Panc1 (cell line): Measurements from ENCODE around the gene MAGI1. TPM values are rescaled to one million over a fixed set of nuclear protein-coding genes. Genes with fewer than 3 reads are reported as not detected.

Source experiments
- ATAC-seq: fragments of 200-7000 bp; cut with Tn5 transposase; 2 replicates; pipeline ENCODE4 v1.9.1; 2020; ENCODE audit warnings: mild to moderate bottlenecking, moderate library complexity
- BruUV-seq: library from RNA; stranded (reverse); fragments of 400-500 nt; replicated peaks from 2 replicates; lab custom pipeline; 2021; lab: Mats Ljungman, UMichigan
- CTCF ChIA-PET: fragments of 300-600 bp; sonication (Branson Sonifier 250); formaldehyde crosslinking; loops from one replicate; lab custom pipeline; 2022; ENCODE audit warnings: antibody characterized with exemption; lab: Charles Lee
- POLR2A ChIA-PET: fragments of 300-600 bp; sonication (Branson Sonifier 250); formaldehyde crosslinking; loops from one replicate; lab custom pipeline; 2022; ENCODE audit warnings: antibody characterized with exemption; lab: Charles Lee
- DNase-seq: peaks from one replicate; pipeline ENCODE4 v3.0.0-alpha.2; 2010; ENCODE audit warnings: low read depth, low spot score
- H3K27ac ChIP-seq: 2 replicates; pipeline ENCODE4 v1.5.1; 2011; ENCODE audit warnings: mild to moderate bottlenecking, low read length, inconsistent platforms
- H3K27me3 ChIP-seq: fragments of 200-500 bp; sonication (Bioruptor generic); 2 replicates; pipeline ENCODE4 v1.6.0; 2014; ENCODE audit warnings: low read length, inconsistent platforms; ENCODE audit not compliant: control insufficient read depth, insufficient read depth
- H3K36me3 ChIP-seq: fragments of 200-500 bp; sonication (Bioruptor generic); 2 replicates; pipeline ENCODE4 v1.5.1; 2014; ENCODE audit warnings: inconsistent platforms, mild to moderate bottlenecking, low read length, moderate library complexity; ENCODE audit not compliant: control insufficient read depth, insufficient read depth
- H3K4me1 ChIP-seq: 2 replicates; pipeline ENCODE4 v1.5.1; 2011; ENCODE audit warnings: inconsistent platforms, mild to moderate bottlenecking, low read length, moderate library complexity; ENCODE audit not compliant: control insufficient read depth, insufficient read depth
- H3K4me3 ChIP-seq, 2 experiments: 2 replicates each; pipeline ENCODE4 v1.5.1; 2011 to 2012; ENCODE audit warnings: low read depth in 2 of 2, low read length in 2 of 2, mild to moderate bottlenecking in 2 of 2, inconsistent platforms in 1 of 2, moderate library complexity in 1 of 2
- H3K9me3 ChIP-seq: fragments of 200-500 bp; sonication (Bioruptor generic); 2 replicates; pipeline ENCODE4 v1.5.1; 2014; ENCODE audit warnings: low read depth, mild to moderate bottlenecking, inconsistent platforms, low read length, moderate library complexity; ENCODE audit not compliant: control insufficient read depth, insufficient read depth
- CTCF ChIP-seq: fragments of 450-650 bp; IDR thresholded peaks from 2 replicates; pipeline ENCODE4 v1.5.1; 2017; ENCODE audit warnings: mild to moderate bottlenecking
- POLR2AphosphoS5 ChIP-seq: IDR thresholded peaks from 2 replicates; pipeline ENCODE4 v1.6.1; 2012; ENCODE audit warnings: mild to moderate bottlenecking, low read depth, low read length, moderate library complexity
- SIN3A ChIP-seq: IDR thresholded peaks from 2 replicates; pipeline ENCODE4 v1.6.1; 2012; ENCODE audit warnings: low read depth, mild to moderate bottlenecking, low read length, moderate library complexity, borderline replicate concordance; ENCODE audit not compliant: insufficient read depth
- TCF7L2 ChIP-seq: IDR thresholded peaks from 2 replicates; pipeline ENCODE4 v1.6.1; 2011; ENCODE audit warnings: mild to moderate bottlenecking, low read depth, low read length, inconsistent platforms
- in situ Hi-C: cut with HindIII; loops from 2 replicates; pipeline ENCODE4 v1.10.0; 2016; ENCODE audit warnings: low sequenced_read_pairs, low pct_unique_long_range_greater_than_20kb
- intact Hi-C: fragments of 100-400 bp; cut with micrococcal nuclease; formaldehyde crosslinking; loops from one replicate; pipeline ENCODE4 v1.10.0; 2022; ENCODE audit not compliant: unreplicated experiment
- total RNA-seq: library from RNA; stranded (reverse); gene quantifications from one replicate; pipeline ENCODE4 v1.2.1, GENCODE V29; 2021; ENCODE audit not compliant: unreplicated experiment
- TF ChIP-seq, protein P1 (sequence below), 2 experiments: IDR thresholded peaks; 2 replicates each; pipeline ENCODE4 v1.6.1; 2011 to 2012; ENCODE audit warnings: low read depth in 2 of 2, control low read depth in 1 of 2, low read length in 1 of 2, mild to moderate bottlenecking in 1 of 2, moderate library complexity in 1 of 2; ENCODE audit not compliant: insufficient read depth in 1 of 2

The MAGI1 gene
- total RNA-seq, 1 experiment from 2014 or later = 9.5 TPM

- ChIA-PET POLR2A (no interaction called here), CTCF (no interaction called here)
- Histone ChIP-seq H3K27me3 (no peaks in the 10 kb centered on the region), H3K4me1 (no peaks in the 10 kb centered on the region), H3K9me3 (no peaks in the 10 kb centered on the region), H3K27ac (no peak overlapping the region), H3K36me3 (no peaks in the 10 kb centered on the region), H3K4me3 (no peak overlapping the region)
- BruUV-seq = no TSS peak
- intact Hi-C loops = no loop called here
- no peak for TF ChIP-seq TCF7L2
- TF ChIP-seq, protein P1, sequence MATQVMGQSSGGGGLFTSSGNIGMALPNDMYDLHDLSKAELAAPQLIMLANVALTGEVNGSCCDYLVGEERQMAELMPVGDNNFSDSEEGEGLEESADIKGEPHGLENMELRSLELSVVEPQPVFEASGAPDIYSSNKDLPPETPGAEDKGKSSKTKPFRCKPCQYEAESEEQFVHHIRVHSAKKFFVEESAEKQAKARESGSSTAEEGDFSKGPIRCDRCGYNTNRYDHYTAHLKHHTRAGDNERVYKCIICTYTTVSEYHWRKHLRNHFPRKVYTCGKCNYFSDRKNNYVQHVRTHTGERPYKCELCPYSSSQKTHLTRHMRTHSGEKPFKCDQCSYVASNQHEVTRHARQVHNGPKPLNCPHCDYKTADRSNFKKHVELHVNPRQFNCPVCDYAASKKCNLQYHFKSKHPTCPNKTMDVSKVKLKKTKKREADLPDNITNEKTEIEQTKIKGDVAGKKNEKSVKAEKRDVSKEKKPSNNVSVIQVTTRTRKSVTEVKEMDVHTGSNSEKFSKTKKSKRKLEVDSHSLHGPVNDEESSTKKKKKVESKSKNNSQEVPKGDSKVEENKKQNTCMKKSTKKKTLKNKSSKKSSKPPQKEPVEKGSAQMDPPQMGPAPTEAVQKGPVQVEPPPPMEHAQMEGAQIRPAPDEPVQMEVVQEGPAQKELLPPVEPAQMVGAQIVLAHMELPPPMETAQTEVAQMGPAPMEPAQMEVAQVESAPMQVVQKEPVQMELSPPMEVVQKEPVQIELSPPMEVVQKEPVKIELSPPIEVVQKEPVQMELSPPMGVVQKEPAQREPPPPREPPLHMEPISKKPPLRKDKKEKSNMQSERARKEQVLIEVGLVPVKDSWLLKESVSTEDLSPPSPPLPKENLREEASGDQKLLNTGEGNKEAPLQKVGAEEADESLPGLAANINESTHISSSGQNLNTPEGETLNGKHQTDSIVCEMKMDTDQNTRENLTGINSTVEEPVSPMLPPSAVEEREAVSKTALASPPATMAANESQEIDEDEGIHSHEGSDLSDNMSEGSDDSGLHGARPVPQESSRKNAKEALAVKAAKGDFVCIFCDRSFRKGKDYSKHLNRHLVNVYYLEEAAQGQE (IDR thresholded peaks at IDR 0.05; ENCODE audit: insufficient read depth in 1 of 2, low read depth in 2 of 2, low read length in 1 of 2) = no peak
- TF ChIP-seq POLR2AphosphoS5 = no peak
- no peak for TF ChIP-seq SIN3A
- TF ChIP-seq CTCF = no peak
- ATAC-seq (no peak), DNase-seq (no peak)
- in situ Hi-C loops = no loop called here
Measured at GRCh38 chr3:65549626-65549959, 489.1 kb downstream of the MAGI1 start.

GRCh38 chr3:65548848-65549625, 489.7 kb downstream of the MAGI1 start:
- POLR2A ChIA-PET = no interaction called here
- Histone ChIP-seq H3K27me3 (no peaks in the 10 kb centered on the region), H3K36me3 (no peaks in the 10 kb centered on the region), H3K4me3 (peak overlapping the region in 1 of 2 experiments; percentile 21; a peak in 1 of 4 replicates), H3K4me1 (no peaks in the 10 kb centered on the region), H3K9me3 (no peaks in the 10 kb centered on the region), H3K27ac (no peak overlapping the region)
- DNase-seq = no peak
- TF ChIP-seq SIN3A = no peak
- no peak for TF ChIP-seq POLR2AphosphoS5
- no peak for TF ChIP-seq TCF7L2
- TF ChIP-seq, protein P1 (IDR thresholded peaks at IDR 0.05; ENCODE audit: insufficient read depth in 1 of 2, low read depth in 2 of 2, low read length in 1 of 2) = no peak
- TF ChIP-seq CTCF = no peak
- intact Hi-C loops = no loop called here
- CTCF ChIA-PET = no interaction called here
- no peak for ATAC-seq
- in situ Hi-C loops = no loop called here
- BruUV-seq = no TSS peak
